GM12865 (cell line): ENCODE data around the gene PLCL1.
A peak's percentile ranks its signal among the peaks of the same experiment; 100 is the strongest.

ENCODE experiments used
- DNase-seq: peaks from one replicate; pipeline ENCODE4 v3.0.0; 2010; ENCODE audit warnings: low read depth
- H3K4me3 ChIP-seq: 2 replicates; pipeline ENCODE4 v1.5.1; 2011; ENCODE audit warnings: mild to moderate bottlenecking, low read depth, low read length, control low read depth
- CTCF ChIP-seq: IDR thresholded peaks from 2 replicates; pipeline ENCODE4 v1.5.1; 2011; ENCODE audit warnings: low read length, control low read depth, low read depth, inconsistent platforms; ENCODE audit not compliant: insufficient read depth; ENCODE audit errors: missing control alignments

PLCL1 gene

GRCh38 chr2:197838579-197838978 is 34.2 kb downstream of the PLCL1 start:
- no peak overlapping the region for H3K4me3 ChIP-seq
- no peak for DNase-seq
- TF ChIP-seq CTCF: no peak

GRCh38 chr2:197839327-197839726 is 34.9 kb downstream of the PLCL1 start:
- no peak overlapping the region for H3K4me3 ChIP-seq
- no peak for DNase-seq
- TF ChIP-seq CTCF: no peak

- TF ChIP-seq CTCF: no peak
- no peak for DNase-seq
- H3K4me3 ChIP-seq: no peak overlapping the region
These were observed 35.5 kb downstream of the PLCL1 start for GRCh38 chr2:197839856-197840255.

GRCh38 chr2:197846128-197846527 is 41.7 kb downstream of the PLCL1 start:
- no peak for DNase-seq
- H3K4me3 ChIP-seq: no peak overlapping the region
- no peak for TF ChIP-seq CTCF

- no peak for DNase-seq
- no peak overlapping the region for H3K4me3 ChIP-seq
- TF ChIP-seq CTCF: no peak
These were observed 42.4 kb downstream of the PLCL1 start for GRCh38 chr2:197846777-197847176.

GRCh38 chr2:197847651-197848401 is 43.4 kb downstream of the PLCL1 start:
- DNase-seq: peak; percentile 19
- no peak for TF ChIP-seq CTCF
- H3K4me3 ChIP-seq: no peak overlapping the region

- TF ChIP-seq CTCF: no peak
- DNase-seq: no peak
- no peak overlapping the region for H3K4me3 ChIP-seq
These were observed 44.2 kb downstream of the PLCL1 start for GRCh38 chr2:197848602-197849001.
